Measurements from ENCODE around the gene ITGBL1.

GRCh38 chr13:101697745-101698144 lies 245.3 kb downstream of the ITGBL1 start:
- no peak for TF ChIP-seq SRF (IDR thresholded peaks at IDR 0.05; ENCODE audit: low read depth, low read length)
- TF ChIP-seq CEBPB (IDR thresholded peaks at IDR 0.05; ENCODE audit: borderline replicate concordance, low read depth, low read length): no peak
- TF ChIP-seq ZNF205 (CRISPR knock-in tag; IDR thresholded peaks at IDR 0.05): no peak
- TF ChIP-seq HCFC1 (IDR thresholded peaks at IDR 0.05; ENCODE audit: low read depth, low read length): no peak
- no peak for TF ChIP-seq NFE2 (CRISPR knock-in tag; IDR thresholded peaks at IDR 0.05)
- TF ChIP-seq U2AF1 (optimal IDR thresholded peaks at IDR 0.05; ENCODE audit: low read depth, low read length): no peak
- no peak for TF ChIP-seq MAZ (IDR thresholded peaks at IDR 0.05; ENCODE audit: borderline replicate concordance, low read depth, low read length)
- no peak for TF ChIP-seq MAZ (CRISPR knock-in tag; IDR thresholded peaks at IDR 0.05; ENCODE audit: low read depth)
- no peak for TF ChIP-seq NCOR1 (IDR thresholded peaks at IDR 0.05; ENCODE audit: borderline replicate concordance, low read length)
- TF ChIP-seq ZNF724P (CRISPR knock-in tag; IDR thresholded peaks at IDR 0.05; ENCODE audit: borderline replicate concordance): no peak
- TF ChIP-seq ATF3 (CRISPR knock-in tag; IDR thresholded peaks at IDR 0.05): no peak
- TF ChIP-seq ZNF264 (CRISPR knock-in tag; IDR thresholded peaks at IDR 0.05): no peak
- TF ChIP-seq NFYB (CRISPR knock-in tag; IDR thresholded peaks at IDR 0.05): no peak

Measured in HepG2 (cell line).